Right cardiac atrium (tissue), 5 donors: ENCODE data around the gene POU4F1. TPM values are rescaled to one million over a fixed set of nuclear protein-coding genes. Genes with fewer than 3 reads are reported as not detected.
A peak's percentile ranks its signal among the peaks of the same experiment; 100 is the strongest.

Source experiments
- ATAC-seq, 2 donors: fragments of 200-7000 bp; cut with Tn5 transposase; one replicate each; pipeline versions ENCODE4 v1.8.0 to v1.9.1; 2020; ENCODE audit warnings: moderate library complexity in 2 of 2, mild to moderate bottlenecking in 1 of 2
- DNase-seq, 3 donors: peaks; one replicate each; pipeline ENCODE4 v3.0.0-alpha.2; 2020
- H3K27ac ChIP-seq: one replicate; pipeline ENCODE4 v1.5.1; 2013; ENCODE audit warnings: mild to moderate bottlenecking, low read length, control low read depth, moderate library complexity
- H3K27me3 ChIP-seq: one replicate; pipeline ENCODE4 v1.6.1; 2013; ENCODE audit not compliant: control insufficient read depth, insufficient read depth
- H3K4me1 ChIP-seq: one replicate; pipeline ENCODE4 v1.6.1; 2013; ENCODE audit warnings: low read length; ENCODE audit not compliant: control insufficient read depth, insufficient read depth
- H3K4me3 ChIP-seq: one replicate; pipeline ENCODE4 v1.5.1; 2013; ENCODE audit warnings: low read length, control low read depth
- H3K9me3 ChIP-seq: one replicate; pipeline ENCODE4 v1.6.1; 2013; ENCODE audit warnings: low read length; ENCODE audit not compliant: control insufficient read depth
- WGBS: extraction: QIAGEN DNeasy Blood & Tissue Kit; methylation state at CpG from one replicate; pipeline ENCODE4 v1.1.7; 2013; 5-methylcytosine and 5-hydroxymethylcytosine counted together
- intact Hi-C, 4 donors: fragments of 100-400 bp; cut with DNase I; formaldehyde crosslinking; loops; one replicate each; pipeline versions ENCODE4 v1.11.0 to v1.14.0; 2022 to 2023
- polyA plus RNA-seq: library from polyadenylated mRNA; stranded (reverse); fragments of 200-250 nt; gene quantifications from one replicate; pipeline ENCODE4 v1.2.3, GENCODE V29; 2013
- total RNA-seq, 4 donors: library from RNA; stranded (reverse); fragmentation: NEBNext Ultra II Directional; extraction: Animal tissue kit (Norgen Biotek cat#: 25700); gene quantifications; one replicate each; pipeline ENCODE4 v1.2.1, GENCODE V29; 2021
- donor health status: healthy with polysubstance abuse.
- donor health status: DM: no; HTN: yes; CAD: no.
- donor health status: DM: no; HTN: no; CAD: no.
- donor health status: DM: no; HTN: yes; CAD: no; lungs with severe emphysema.
- donor health status: DM: yes; HTN: yes; CAD: no.

POU4F1 gene
- total and polyA plus RNA-seq, 5 donors = not detected

DNA sequence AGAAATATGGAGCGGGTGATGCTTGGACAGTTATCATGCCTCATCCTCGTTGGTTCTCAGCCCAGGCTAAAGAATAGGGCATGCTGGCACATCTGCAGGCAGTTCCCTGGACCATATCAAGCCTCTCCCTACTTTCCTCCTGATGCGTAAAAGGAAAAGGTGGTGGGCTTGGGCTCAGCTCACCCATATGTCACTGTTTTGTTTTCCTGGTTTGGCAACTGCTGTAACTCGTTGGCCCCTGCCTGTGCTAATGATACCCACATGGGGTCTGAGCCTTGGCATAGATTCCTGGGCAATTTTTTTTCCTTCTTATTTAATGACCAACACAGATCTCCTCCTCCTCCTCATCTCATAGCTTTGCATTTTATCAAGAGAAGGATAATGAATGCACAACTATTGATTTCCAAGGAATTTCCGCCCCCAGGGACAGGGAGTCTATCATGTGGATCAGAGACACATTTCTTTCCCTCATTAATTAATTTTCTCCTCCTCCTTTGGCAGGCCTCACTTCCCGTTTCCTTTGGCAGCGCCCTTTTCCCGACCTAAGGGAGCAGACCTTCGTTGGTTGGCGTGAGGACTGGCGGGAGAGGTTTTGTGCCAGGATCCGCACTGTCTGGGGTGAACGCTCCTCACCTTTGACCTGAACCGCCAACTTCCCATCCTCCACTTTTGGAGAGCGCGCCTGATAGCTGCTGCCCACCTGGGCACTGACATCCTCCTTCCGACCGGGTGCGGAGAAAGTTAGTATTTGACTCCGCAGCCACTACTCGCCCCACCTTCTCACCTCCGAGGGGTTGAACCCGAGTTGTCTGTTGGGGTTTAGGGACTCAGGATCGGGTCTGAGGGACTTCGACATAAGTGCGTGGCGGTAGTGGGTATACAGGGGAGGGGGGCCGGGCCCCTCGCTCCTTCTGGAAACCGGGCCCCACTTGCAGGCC, 3.4 kb upstream of the POU4F1 start:
- 15% methylated on average over 30 of the region's 30 CpGs for WGBS
- H3K9me3 ChIP-seq = no peaks in the 10 kb centered on the region
- H3K27me3 ChIP-seq = peaks cover 3% of the 10 kb centered on the region
- no peak overlapping the region for H3K4me3 ChIP-seq
- intact Hi-C loops = no loop called here
- ATAC-seq = peak in 1 of 2 donors; percentile 31
- H3K4me1 ChIP-seq = peaks cover 11% of the 10 kb centered on the region
- DNase-seq = peak in 1 of 3 donors; percentile 10
- no peak overlapping the region for H3K27ac ChIP-seq

DNA sequence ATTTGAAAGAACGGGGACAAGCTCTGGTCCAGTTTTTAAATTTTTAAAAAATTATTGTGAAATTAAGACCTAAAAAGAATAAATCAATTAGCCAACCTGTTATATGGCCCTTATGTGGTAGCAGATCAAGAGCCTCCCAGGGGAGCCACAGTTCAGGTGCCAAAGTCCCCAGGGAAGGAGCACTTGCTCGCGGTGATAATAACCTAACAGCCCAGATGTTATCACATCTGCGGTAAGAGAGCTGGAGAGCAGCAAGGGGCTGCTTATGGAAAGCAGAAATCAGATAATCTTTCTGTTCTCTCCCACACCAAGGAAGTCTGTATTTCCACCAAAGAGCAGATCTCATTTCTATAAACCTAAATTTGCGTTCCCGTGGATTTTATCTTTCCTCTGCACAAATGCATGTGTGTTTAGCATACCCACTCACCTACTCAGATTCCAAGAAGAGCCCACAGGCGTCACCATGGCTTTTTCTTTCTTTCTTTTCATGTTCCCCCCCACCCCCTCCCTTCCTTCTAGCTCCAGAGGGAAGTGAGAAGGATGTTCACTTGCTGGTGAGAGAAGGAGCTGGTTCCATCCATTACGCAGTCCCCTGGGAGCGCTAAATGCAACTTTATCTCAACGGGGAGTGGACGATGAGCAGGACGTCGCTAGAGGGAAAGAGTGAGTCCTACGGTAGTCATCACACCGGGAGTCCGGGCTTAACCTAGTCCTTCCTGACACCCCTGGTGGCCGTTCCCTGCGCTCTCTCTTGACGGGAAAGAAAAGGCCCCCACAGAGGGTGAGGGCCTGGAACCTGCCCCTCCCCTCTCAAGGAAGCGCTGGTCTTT, 1.6 kb upstream of the POU4F1 start:
- peaks cover 11% of the 10 kb centered on the region for H3K4me1 ChIP-seq
- no peak for DNase-seq
- WGBS = 6% methylated on average over 20 of the region's 20 CpGs
- peaks cover 3% of the 10 kb centered on the region for H3K27me3 ChIP-seq
- no peak overlapping the region for H3K4me3 ChIP-seq
- no peaks in the 10 kb centered on the region for H3K9me3 ChIP-seq
- intact Hi-C loops = no loop called here
- H3K27ac ChIP-seq = no peak overlapping the region
- ATAC-seq = no peak

DNA sequence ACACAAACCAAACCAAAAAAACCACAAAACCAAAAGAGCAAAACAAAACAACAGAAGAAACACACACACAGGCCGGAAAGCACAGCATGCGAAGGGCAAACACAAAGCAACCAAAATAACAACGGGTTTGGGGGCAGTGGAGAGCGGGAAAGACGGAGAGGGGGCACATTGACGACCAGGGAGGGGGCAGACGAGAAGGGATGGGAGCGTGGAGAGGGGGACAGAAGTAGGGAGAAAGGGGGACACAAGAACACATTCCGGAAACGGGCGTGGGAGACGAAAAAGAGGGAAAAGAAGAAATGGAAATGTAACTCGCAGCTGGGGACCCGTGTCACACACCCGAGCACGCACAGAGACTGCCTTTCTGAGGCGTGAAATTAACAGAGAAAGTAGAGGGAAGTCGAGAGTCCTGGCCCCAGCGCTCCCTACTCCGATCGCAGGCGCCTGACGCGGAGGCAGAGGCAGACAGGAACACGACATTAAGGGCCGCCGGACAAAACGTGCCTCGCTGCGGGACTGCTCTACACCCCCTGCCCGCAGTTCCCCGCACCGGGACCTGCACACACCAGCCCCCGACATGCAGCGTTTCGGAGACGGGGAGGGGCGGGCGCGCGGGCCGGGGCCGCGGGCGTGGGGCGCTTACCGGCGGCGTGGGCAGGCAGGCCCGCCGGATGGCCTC, 652 bp downstream of the POU4F1 start:
- H3K27me3 ChIP-seq = peaks cover 8% of the 10 kb centered on the region
- intact Hi-C loops = no loop called here
- peaks cover 5% of the 10 kb centered on the region for H3K4me1 ChIP-seq
- ATAC-seq = no peak
- WGBS = 2% methylated on average over 51 of the region's 51 CpGs
- DNase-seq = peak in 2 of 3 donors; percentile 8 to 46
- peak overlapping the region; percentile 44 for H3K4me3 ChIP-seq
- no peak overlapping the region for H3K27ac ChIP-seq
- no peaks in the 10 kb centered on the region for H3K9me3 ChIP-seq

DNA sequence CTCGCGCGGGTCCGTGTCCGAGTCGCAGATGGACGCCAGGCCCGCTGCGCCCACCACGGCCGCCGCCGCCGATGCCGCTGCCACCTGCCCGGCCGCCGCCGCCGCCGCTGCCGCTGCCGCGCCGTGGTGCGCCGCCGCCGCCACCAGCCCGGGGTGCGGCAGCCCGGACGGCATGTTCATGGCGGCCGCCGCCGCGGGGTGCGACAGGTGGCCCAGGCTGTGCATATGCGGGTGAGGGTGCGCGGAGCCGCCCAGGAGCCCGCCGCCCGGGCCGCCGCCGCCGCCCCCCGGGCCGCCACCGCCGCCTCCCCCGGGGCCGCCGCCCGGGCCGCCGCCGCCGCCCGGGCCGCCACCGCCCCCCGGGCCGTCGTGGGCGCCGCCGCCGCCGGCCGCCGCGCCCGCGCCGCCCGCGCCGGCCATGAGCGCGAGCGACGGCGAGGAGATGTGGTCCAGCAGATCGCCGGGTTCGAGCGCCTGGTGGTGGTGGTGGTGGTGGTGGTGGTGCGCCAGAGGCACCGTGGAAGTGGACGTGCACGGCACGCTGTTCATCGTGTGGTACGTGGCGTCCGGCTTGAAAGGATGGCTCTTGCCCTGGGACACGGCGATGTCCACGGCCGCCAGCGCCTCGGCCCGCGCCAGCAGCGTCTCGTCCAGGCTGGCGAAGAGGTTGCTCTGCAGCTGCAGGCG, 1.3 kb downstream of the POU4F1 start:
- Histone ChIP-seq H3K27me3 (peaks cover 8% of the 10 kb centered on the region), H3K4me3 (peak overlapping the region; percentile 1), H3K9me3 (no peaks in the 10 kb centered on the region), H3K4me1 (peaks cover 5% of the 10 kb centered on the region), H3K27ac (no peak overlapping the region)
- WGBS = 3% methylated on average over 112 of the region's 112 CpGs
- DNase-seq (no peak), ATAC-seq (no peak)
- intact Hi-C loops = no loop called here

DNA sequence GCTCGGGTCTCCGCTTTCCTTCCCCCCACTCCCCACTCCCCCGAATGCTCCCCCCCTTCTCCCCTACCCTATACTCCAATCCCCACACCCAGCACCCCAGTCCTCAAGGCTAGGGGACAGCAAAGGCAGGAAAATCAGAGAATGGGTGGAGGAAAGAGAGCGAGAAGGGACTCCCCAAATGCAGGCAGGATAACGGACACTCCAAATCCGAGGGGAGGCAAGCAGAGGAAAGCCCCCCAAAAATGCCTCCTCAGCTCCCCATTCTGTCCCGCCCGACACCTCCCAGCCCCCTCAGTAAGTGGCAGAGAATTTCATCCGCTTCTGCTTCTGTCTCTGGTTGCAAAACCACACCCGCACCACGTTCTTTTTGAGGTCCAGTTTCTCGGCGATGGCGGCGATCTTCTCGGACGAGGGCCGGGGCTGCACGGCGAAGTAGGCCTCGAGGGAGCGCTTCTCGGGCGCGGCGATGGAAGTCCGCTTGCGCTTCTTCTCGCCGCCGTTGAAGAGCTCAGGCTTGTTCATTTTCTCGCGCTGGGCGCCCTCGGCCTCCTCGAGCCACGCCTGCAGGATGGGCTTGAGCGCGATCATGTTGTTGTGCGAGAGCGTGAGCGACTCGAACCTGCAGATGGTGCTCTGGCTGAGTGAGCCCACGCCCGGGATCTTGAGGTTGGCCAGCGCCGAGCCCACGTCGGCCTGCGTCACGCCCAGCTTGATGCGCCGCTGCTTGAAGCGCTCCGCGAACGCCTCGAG, 2.1 kb downstream of the POU4F1 start:
- H3K9me3 ChIP-seq = no peaks in the 10 kb centered on the region
- H3K4me3 ChIP-seq = peak overlapping the region; percentile 1
- H3K4me1 ChIP-seq = peaks cover 5% of the 10 kb centered on the region
- peaks cover 8% of the 10 kb centered on the region for H3K27me3 ChIP-seq
- WGBS = 4% methylated on average over 58 of the region's 58 CpGs
- ATAC-seq (no peak), DNase-seq (peak in 2 of 3 donors; percentile 15 to 42)
- intact Hi-C loops = no loop called here
- no peak overlapping the region for H3K27ac ChIP-seq

DNA sequence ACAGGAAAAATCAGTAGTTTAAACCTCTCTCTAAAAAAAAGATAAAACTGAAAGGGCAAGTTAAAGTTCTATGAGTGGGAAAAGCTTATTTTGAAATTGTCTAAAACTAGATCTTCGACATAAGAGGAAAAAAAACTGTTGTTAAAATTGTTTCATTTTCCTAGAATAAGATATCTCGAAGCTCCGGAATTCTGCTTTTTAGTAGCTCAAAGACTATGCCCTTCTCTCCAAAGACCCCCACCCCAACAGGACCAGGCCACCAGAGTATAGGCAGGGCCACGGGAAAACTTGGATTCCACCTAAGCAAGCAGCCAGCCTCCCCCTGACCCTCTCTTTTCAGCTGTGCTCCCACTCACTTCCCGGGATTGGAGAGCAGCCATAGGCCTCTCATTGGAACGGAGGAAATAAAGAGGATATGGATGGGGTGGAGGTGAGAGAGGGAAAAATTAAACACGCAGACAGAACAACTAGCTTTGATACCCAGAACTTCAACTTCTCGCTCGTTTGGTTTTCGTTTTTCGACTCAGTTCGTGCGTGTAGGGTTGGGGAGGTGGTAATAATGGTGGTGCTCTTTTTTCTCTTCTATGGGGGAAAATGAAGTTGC, 3.0 kb downstream of the POU4F1 start:
- Histone ChIP-seq H3K27ac (no peak overlapping the region), H3K4me3 (no peak overlapping the region), H3K27me3 (peaks cover 8% of the 10 kb centered on the region), H3K4me1 (peaks cover 8% of the 10 kb centered on the region), H3K9me3 (no peaks in the 10 kb centered on the region)
- ATAC-seq (no peak), DNase-seq (no peak)
- intact Hi-C loops = no loop called here
- WGBS = 20% methylated on average over 13 of the region's 13 CpGs

DNA sequence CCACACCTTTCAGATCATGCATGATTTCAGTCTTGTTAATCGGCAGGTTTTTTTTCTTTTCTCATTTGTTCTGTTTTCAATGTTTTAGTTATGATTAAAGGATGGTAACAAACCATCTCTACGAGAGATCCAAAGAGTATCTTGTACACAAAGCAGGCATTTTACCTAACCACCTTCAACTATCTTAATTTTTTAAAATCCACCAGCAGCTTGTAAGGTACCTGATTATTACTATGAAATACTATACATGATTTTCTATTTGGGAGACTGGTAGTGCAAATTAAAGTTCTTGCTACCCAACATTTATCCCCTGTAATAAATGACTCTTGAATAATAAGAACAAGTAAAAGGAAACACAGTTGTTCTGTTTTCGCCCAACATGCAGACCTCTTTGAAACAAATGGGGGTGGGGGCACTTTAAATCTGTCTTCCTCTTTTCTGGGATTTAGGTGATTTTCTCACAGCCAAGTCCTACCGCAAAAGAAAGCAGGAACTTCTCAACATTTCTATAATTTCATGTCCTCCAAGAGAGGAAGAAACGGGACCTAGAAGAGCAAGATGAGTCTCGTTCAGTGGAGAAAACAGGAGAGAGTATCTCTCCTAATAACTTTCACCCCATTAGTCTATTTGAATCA, 3.6 kb downstream of the POU4F1 start:
- H3K4me1 ChIP-seq = peaks cover 8% of the 10 kb centered on the region
- H3K4me3 ChIP-seq = no peak overlapping the region
- H3K27me3 ChIP-seq = peaks cover 6% of the 10 kb centered on the region
- DNase-seq (no peak), ATAC-seq (no peak)
- intact Hi-C loops = no loop called here
- 27% methylated on average over 6 of the region's 6 CpGs for WGBS
- H3K9me3 ChIP-seq = no peaks in the 10 kb centered on the region
- H3K27ac ChIP-seq = no peak overlapping the region

DNA sequence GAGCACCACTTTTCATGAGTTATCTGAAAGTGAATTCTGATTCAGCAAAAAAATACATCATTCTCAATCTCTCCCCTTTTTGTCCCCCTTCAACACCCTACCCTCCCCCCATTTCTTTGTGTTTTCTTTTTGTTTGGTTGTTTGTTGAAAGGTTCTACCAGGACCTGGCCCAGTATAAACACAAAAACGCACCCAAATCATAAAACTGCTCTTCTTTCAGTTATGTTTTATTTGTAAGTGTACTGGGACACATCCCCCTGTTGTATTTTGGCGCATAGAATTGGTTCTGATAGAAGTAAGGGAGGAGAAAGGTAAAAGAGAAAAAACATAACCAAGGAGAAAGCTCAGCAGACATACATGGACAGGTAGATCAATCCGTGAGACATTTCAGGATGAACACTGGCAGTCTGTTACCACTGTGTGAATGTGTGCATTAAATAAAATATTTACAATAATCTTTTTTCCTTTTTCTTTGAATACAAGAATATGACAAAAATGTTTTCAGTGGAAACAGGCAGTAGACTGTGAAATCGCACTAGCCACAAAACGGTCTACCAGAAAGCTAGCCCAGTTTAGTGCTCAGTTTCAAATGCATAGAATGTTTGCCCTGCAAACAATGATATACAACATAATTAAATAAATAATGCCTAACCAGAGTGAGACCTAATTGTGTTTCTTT, 4.2 kb downstream of the POU4F1 start:
- WGBS = 30% methylated on average over 5 of the region's 5 CpGs
- Histone ChIP-seq H3K27me3 (peaks cover 5% of the 10 kb centered on the region), H3K4me3 (no peak overlapping the region), H3K9me3 (no peaks in the 10 kb centered on the region), H3K27ac (no peak overlapping the region), H3K4me1 (peaks cover 8% of the 10 kb centered on the region)
- no peak for ATAC-seq
- intact Hi-C loops = no loop called here
- no peak for DNase-seq

DNA sequence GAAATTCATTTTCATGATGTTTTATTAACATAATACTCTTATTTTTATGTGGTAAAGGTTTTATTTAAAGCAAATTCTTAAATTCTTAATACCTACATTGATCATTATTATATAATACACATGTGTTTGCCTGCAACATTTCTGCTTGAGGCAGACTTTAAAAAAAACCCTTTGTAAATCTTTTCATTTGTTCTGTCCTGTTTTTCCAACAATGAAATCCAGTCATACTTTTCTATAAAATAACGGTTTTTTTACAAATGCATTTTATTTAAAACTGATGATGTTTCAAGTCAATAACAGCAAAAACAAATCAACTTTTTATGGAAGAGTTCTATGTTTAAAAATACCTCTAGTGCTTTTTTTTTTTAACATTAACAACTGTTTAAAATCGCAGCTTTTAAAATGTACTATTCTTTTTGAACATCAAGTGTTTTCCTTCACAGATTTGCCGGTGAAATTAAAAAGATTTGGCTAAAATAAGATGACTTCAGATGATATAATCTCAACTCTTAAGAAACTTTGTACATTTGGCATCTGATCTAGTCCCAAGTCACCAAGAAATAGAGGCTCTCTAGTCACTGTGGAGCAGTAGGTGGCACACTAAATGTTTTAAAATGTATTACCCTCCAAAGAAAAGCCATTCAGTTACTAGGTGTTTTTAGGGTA, 5.1 kb downstream of the POU4F1 start:
- 20% methylated on average over 3 of the region's 3 CpGs for WGBS
- no peak for DNase-seq
- H3K9me3 ChIP-seq = no peaks in the 10 kb centered on the region
- no peak overlapping the region for H3K27ac ChIP-seq
- H3K4me3 ChIP-seq = no peak overlapping the region
- intact Hi-C loops = no loop called here
- peaks cover 5% of the 10 kb centered on the region for H3K4me1 ChIP-seq
- ATAC-seq = no peak
- peaks cover 9% of the 10 kb centered on the region for H3K27me3 ChIP-seq
